Pancreas (tissue), 10 donors: ENCODE data around the gene COTL1. TPM values are rescaled to one million over a fixed set of nuclear protein-coding genes. Genes with fewer than 3 reads are reported as not detected.

Source experiments
- ATAC-seq, 4 donors: fragments of 200-7000 bp; cut with Tn5 transposase; one replicate each; pipeline versions ENCODE4 v1.8.0 to v1.9.1; 2020; ENCODE audit warnings: mild to moderate bottlenecking in 4 of 4, moderate library complexity in 4 of 4
- DNase-seq, 6 donors: peaks; one replicate each; pipeline ENCODE4 v3.0.0-alpha.2; 2020
- FAIRE-seq: peaks from 2 replicates; lab custom pipeline; 2012; peaks lifted over from hg19 to GRCh38; lab: Jason Lieb, UNC
- H3K27ac ChIP-seq, 4 donors: fragments of 200-600 bp; sonication (generic); 1 replicate in 3 of 4; 2 replicates in 1 of 4; pipeline versions ENCODE4 v1.5.0 to v1.8.0; 2020
- H3K27me3 ChIP-seq, 4 donors: fragments of 200-600 bp; one replicate each; pipeline ENCODE4 v1.8.0; 2021
- H3K36me3 ChIP-seq, 3 donors: fragments of 200-600 bp; sonication (generic) in 1 of 3; one replicate each; pipeline versions ENCODE4 v1.5.0 to v1.8.0; 2020 to 2021
- H3K4me1 ChIP-seq, 3 donors: fragments of 200-600 bp; one replicate each; pipeline ENCODE4 v1.8.0; 2021
- H3K4me3 ChIP-seq, 4 donors: fragments of 200-600 bp; sonication (generic) in 2 of 4; one replicate each; pipeline versions ENCODE4 v1.5.0 to v1.8.0; 2020 to 2021
- H3K9me3 ChIP-seq, 4 donors: fragments of 200-600 bp; one replicate each; pipeline ENCODE4 v1.8.0; 2021
- CTCF ChIP-seq, 4 donors: fragments of 200-600 bp; sonication (generic) in 3 of 4; IDR thresholded peaks; one replicate each; pipeline versions ENCODE4 v1.5.0 to v1.8.0; 2021; ENCODE audit warnings: antibody characterized with exemption in 4 of 4
- WGBS, 2 donors: extraction: QIAGEN DNeasy Blood & Tissue Kit; methylation state at CpG; one replicate each; pipeline ENCODE4 v1.1.7; 2013; 5-methylcytosine and 5-hydroxymethylcytosine counted together
- intact Hi-C, 3 donors: fragments of 100-400 bp; cut with DNase I; formaldehyde crosslinking; loops; one replicate each; pipeline versions ENCODE4 v1.11.1 to v1.14.2; 2022
- polyA plus RNA-seq, 2 donors: library from polyadenylated mRNA; stranded (reverse); fragments of 200-250 nt; gene quantifications; one replicate each; pipeline ENCODE4 v1.2.3, GENCODE V29; 2013
- total RNA-seq, 6 donors: library from RNA; stranded (reverse); fragmentation: NEBNext Ultra II Directional in 4 of 6; extraction: Animal tissue kit (Norgen Biotek cat#: 25700) in 4 of 6; gene quantifications; one replicate each; pipeline versions ENCODE4 v1.2.1 to v1.2.4, GENCODE V29; 2021 to 2023
- donor health status: healthy with polysubstance abuse.
- donor health status: DM: no; HTN: no; CAD: no; lungs with moderate emphysema.
- donor health status: DM: no; HTN: no; CAD: no.
- donor health status: control.
- donor health status: control.
- donor health status: Bipolar disorder and iron deficiency.
- donor health status: DM: yes; HTN: yes; CAD: no.
- donor health status: DM: no; HTN: no; CAD: no.
- donor health status: DM: no; HTN: no; CAD: no.
- donor health status: DM: yes; HTN: yes; CAD: no.

COTL1 gene
- total and polyA plus RNA-seq, 8 donors = 6.8 to 44.3 (median 19.1) TPM

- no peak for TF ChIP-seq CTCF (IDR thresholded peaks at IDR 0.05)
- intact Hi-C loops = no loop called here
- WGBS, 2 donors = 82 to 86% methylated on average over 7 of the region's 7 CpGs
- Histone ChIP-seq H3K4me3 (no peak overlapping the region), H3K27ac (no peak overlapping the region), H3K36me3 (no peaks in the 10 kb centered on the region), H3K4me1 (peaks cover 0 to 15% (median 0%) of the 10 kb centered on the region in 3 donors), H3K27me3 (no peaks in the 10 kb centered on the region), H3K9me3 (no peaks in the 10 kb centered on the region)
- DNase-seq (no peak), ATAC-seq (no peak), FAIRE-seq (no peak)
These were observed 4.3 kb downstream of the COTL1 start for GRCh38 chr16:84613408-84614072.

- Histone ChIP-seq H3K4me3 (no peak overlapping the region), H3K4me1 (peaks cover 0 to 15% (median 0%) of the 10 kb centered on the region in 3 donors), H3K36me3 (no peaks in the 10 kb centered on the region), H3K9me3 (no peaks in the 10 kb centered on the region), H3K27ac (no peak overlapping the region), H3K27me3 (no peaks in the 10 kb centered on the region)
- ATAC-seq (no peak), FAIRE-seq (no peak), DNase-seq (no peak)
- intact Hi-C loops = no loop called here
- WGBS, 2 donors = 95 to 99% methylated on average over 7 of the region's 7 CpGs
- no peak for TF ChIP-seq CTCF (IDR thresholded peaks at IDR 0.05)
These were observed 5.2 kb downstream of the COTL1 start for GRCh38 chr16:84612686-84613085.

- no peak overlapping the region for H3K27ac ChIP-seq
These were observed 6.8 kb downstream of the COTL1 start for GRCh38 chr16:84611041-84611440.

GRCh38 chr16:84610376-84610775 is 7.5 kb downstream of the COTL1 start:
- no peak for DNase-seq
- Histone ChIP-seq H3K36me3 (no peaks in the 10 kb centered on the region), H3K9me3 (no peaks in the 10 kb centered on the region), H3K4me3 (no peak overlapping the region), H3K4me1 (peaks cover 0 to 7% (median 0%) of the 10 kb centered on the region in 3 donors), H3K27ac (no peak overlapping the region), H3K27me3 (no peaks in the 10 kb centered on the region)
- ATAC-seq = no peak
- intact Hi-C loops = no loop called here
- WGBS, 2 donors = 74 to 94% methylated on average over 1 of the region's 1 CpG
- no peak for FAIRE-seq
- TF ChIP-seq CTCF (IDR thresholded peaks at IDR 0.05) = no peak

More at GRCh38 chr16:84611041-84611440, 6.8 kb downstream of the COTL1 start:
- no peak for TF ChIP-seq CTCF (IDR thresholded peaks at IDR 0.05)
- Histone ChIP-seq H3K9me3 (no peaks in the 10 kb centered on the region), H3K27me3 (no peaks in the 10 kb centered on the region), H3K4me3 (no peak overlapping the region), H3K36me3 (no peaks in the 10 kb centered on the region), H3K4me1 (peaks cover 0 to 7% (median 0%) of the 10 kb centered on the region in 3 donors)
- intact Hi-C loops = no loop called here
- FAIRE-seq (no peak), DNase-seq (no peak), ATAC-seq (peak in 1 of 4 donors; percentile 32)
- 20% methylated on average over 4 of the region's 4 CpGs for WGBS, 2 donors

GRCh38 chr16:84609563-84610177 is 8.2 kb downstream of the COTL1 start:
- TF ChIP-seq CTCF (IDR thresholded peaks at IDR 0.05) = no peak
- FAIRE-seq (no peak), DNase-seq (no peak), ATAC-seq (no peak)
- Histone ChIP-seq H3K4me1 (peaks cover 0 to 7% (median 0%) of the 10 kb centered on the region in 3 donors), H3K4me3 (no peak overlapping the region), H3K36me3 (no peaks in the 10 kb centered on the region), H3K27me3 (no peaks in the 10 kb centered on the region), H3K27ac (no peak overlapping the region), H3K9me3 (no peaks in the 10 kb centered on the region)
- intact Hi-C loops = no loop called here
- WGBS, 2 donors = 80 to 86% methylated on average over 6 of the region's 6 CpGs
